Activated CD8-positive, alpha-beta memory T cell treated with anti-CD3 and anti-CD28 coated beads, Interleukin-2, amount 10 ng/mL, durations not matched to agents 7 days and 5 days (primary cell): Measurements from ENCODE around the gene ALLC. TPM values are rescaled to one million over a fixed set of nuclear protein-coding genes. Genes with fewer than 3 reads are reported as not detected.
A peak's percentile ranks its signal among the peaks of the same experiment; 100 is the strongest.

Experiments used
- ATAC-seq: fragments of 150-1000 bp; cut with Tn5 transposase; one replicate; pipeline ENCODE4 v1.10.0; 2021; ENCODE audit warnings: moderate library complexity
- CTCF ChIA-PET: fragments of 350-600 bp; sonication (Branson Sonifier 250); formaldehyde crosslinking; loops from one replicate; lab custom pipeline; 2021; ENCODE audit warnings: antibody characterized with exemption; lab: Charles Lee
- DNase-seq: peaks from one replicate; pipeline ENCODE4 v3.0.0-alpha.2; 2020
- H3K27ac Mint-ChIP-seq: one replicate; pipeline ENCODE4 v1.8.0; 2021; ENCODE audit warnings: mild to moderate bottlenecking, mixed read lengths
- H3K27me3 Mint-ChIP-seq: one replicate; pipeline ENCODE4 v1.8.0; 2021; ENCODE audit warnings: mixed read lengths
- H3K36me3 Mint-ChIP-seq: one replicate; pipeline ENCODE4 v1.8.0; 2021; ENCODE audit warnings: mild to moderate bottlenecking, mixed read lengths
- H3K4me1 Mint-ChIP-seq: one replicate; pipeline ENCODE4 v1.8.0; 2021; ENCODE audit warnings: mixed read lengths
- H3K4me3 Mint-ChIP-seq: one replicate; pipeline ENCODE4 v1.8.0; 2021; ENCODE audit warnings: mild to moderate bottlenecking, moderate library complexity, mixed read lengths
- H3K9me3 Mint-ChIP-seq: one replicate; pipeline ENCODE4 v1.8.0; 2022; ENCODE audit warnings: low read depth, mixed read lengths
- total RNA-seq, 2 experiments: library from RNA; stranded (reverse); gene quantifications; one replicate each; pipeline ENCODE4 v1.2.3, GENCODE V29; 2021

ALLC gene
- total RNA-seq, 2 experiments from 2014 or later: not detected

DNA sequence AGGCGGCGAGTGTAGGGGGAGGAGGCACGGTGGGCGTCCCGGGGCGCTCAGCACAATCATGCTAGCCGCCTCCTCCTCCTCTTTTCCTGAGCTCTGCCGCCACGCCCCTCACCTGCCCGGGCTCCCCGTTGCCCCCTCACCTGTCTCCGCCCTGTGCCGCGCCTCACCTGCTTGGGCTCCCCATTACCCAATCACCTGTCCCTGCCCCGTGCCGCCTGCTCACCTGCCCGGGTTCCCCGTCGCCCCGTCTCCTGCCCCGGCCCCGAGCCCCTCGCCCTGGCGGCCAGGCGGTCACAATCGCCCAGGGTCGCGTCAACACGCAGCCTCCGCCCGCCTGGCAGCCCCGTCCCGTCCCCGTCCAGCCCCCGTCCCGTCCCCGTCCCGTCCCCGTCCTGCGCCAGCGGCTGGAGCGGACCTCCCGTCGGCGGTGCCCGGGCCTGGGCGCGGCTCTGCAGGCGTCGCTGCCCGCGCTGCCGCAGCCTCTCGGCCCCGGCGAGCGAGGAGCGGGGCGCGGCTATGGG is 45.3 kb downstream of the ALLC start, which contains the start of gene DCDC2C:
DCDC2C (plus strand) TSS at position 340 of the 521 bp plus-strand sequence; CDS start at position 517, 177 bp downstream.
- Mint-ChIP-seq H3K9me3 (no peaks in the 10 kb centered on the region), H3K36me3 (no peaks in the 10 kb centered on the region), H3K4me1 (no peaks in the 10 kb centered on the region), H3K27ac (no peak within 1 kb of the TSS), H3K4me3 (no peak within 1 kb of the TSS), H3K27me3 (peaks cover 37% of the 10 kb centered on the region)
- ATAC-seq (no peak), DNase-seq (no peak)
- CTCF ChIA-PET: no interaction called here

DNA sequence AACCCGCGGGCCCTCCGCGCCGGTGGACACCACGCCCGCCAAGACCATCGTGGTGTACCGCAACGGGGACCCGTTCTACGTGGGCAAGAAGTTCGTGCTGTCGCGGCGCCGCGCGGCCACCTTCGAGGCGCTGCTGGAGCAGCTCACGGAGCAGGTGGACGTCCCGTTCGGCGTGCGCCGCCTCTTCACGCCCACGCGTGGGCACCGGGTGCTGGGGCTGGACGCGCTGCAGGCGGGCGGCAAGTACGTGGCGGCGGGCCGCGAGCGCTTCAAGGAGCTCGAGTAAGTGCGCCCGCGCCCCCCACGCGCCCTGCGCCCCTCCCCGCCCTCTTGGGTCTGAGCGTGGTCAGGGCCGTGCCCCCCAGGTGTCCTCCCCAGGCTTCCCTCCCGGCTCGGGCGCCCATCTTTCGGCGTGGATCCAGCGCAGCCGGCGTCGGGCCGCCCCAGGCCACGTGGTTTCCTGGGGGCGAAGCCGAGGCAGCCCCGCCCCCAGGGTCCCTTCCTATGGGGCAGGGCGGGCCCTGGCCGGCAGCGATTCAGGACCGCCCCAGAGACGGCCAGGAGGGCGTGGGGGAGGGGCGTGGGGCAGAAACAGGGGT is 45.9 kb downstream of the ALLC start:
- Mint-ChIP-seq H3K9me3 (no peaks in the 10 kb centered on the region), H3K27ac (no peak overlapping the region), H3K36me3 (no peaks in the 10 kb centered on the region), H3K4me3 (no peak overlapping the region), H3K27me3 (peaks cover 37% of the 10 kb centered on the region), H3K4me1 (no peaks in the 10 kb centered on the region)
- ATAC-seq (no peak), DNase-seq (no peak)
- CTCF ChIA-PET: no interaction called here

DNA sequence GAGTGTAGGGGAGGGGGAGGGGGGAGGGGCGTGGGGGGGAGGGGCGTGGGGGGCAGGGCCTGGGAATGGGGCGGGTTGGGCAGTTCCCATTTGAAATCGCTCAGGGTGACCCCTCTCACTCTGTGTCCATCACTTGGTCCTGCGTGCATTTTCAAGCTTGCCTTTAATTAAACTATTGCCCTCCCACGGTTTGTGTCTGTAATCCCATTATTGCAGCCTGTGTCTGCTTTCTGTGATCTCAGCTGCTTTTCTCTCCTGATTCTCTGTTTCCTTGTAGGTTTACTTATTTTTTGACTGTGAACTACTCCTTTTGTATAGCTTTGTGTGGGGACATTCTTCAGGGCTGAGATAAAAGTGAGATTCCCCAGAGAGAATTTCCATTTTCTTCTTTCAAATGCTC is 46.7 kb downstream of the ALLC start:
- H3K36me3 Mint-ChIP-seq: no peaks in the 10 kb centered on the region
- no peak overlapping the region for H3K4me3 Mint-ChIP-seq
- peak overlapping the region; percentile 47 for H3K27ac Mint-ChIP-seq
- DNase-seq (no peak), ATAC-seq (no peak)
- no peaks in the 10 kb centered on the region for H3K9me3 Mint-ChIP-seq
- CTCF ChIA-PET: no interaction called here
- peaks cover 35% of the 10 kb centered on the region for H3K27me3 Mint-ChIP-seq
- no peaks in the 10 kb centered on the region for H3K4me1 Mint-ChIP-seq

DNA sequence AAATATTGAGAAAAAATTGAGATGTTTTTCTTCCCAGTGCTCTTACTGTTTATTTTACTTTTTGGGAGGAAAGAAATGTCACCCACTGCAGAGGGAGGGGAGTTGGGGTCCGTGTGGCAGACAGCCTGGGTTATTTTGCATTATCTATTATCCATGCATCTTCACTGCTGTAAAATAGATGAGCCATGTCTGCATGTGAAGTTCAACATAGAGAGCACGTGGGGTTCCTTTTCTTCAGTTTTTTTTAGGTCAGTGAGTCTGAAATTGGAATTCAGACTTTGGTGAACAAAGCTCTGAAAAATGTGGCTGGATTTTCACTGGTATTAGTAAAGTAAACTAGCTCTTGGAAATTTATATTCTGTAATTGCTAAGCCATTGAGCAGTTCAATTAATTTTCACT is 47.8 kb downstream of the ALLC start:
- no peaks in the 10 kb centered on the region for H3K9me3 Mint-ChIP-seq
- CTCF ChIA-PET: no interaction called here
- H3K36me3 Mint-ChIP-seq: no peaks in the 10 kb centered on the region
- H3K4me3 Mint-ChIP-seq: no peak overlapping the region
- peaks cover 35% of the 10 kb centered on the region for H3K27me3 Mint-ChIP-seq
- no peaks in the 10 kb centered on the region for H3K4me1 Mint-ChIP-seq
- H3K27ac Mint-ChIP-seq: no peak overlapping the region
- ATAC-seq (no peak), DNase-seq (no peak)

DNA sequence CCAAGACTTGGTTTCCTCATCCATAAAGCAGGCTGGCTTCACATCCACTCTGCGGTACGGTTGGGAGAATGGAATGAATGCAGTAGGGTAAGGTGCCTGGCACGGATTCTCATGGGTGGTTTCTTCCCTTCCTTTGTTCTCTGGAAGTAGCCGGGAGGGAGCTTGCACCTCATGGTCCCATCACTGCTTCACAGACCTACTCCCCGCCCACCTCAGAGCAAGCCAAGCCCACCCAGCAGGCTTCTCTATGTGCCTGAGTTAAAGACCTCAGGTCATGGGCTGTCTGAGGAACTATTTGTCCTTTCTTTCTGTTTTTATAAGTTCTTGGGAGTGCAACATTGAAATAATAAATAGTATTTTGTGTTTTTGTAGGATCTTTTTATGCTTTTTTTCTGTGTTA is 48.9 kb downstream of the ALLC start:
- CTCF ChIA-PET: no interaction called here
- no peaks in the 10 kb centered on the region for H3K36me3 Mint-ChIP-seq
- DNase-seq (no peak), ATAC-seq (no peak)
- H3K27ac Mint-ChIP-seq: no peak overlapping the region
- H3K9me3 Mint-ChIP-seq: no peaks in the 10 kb centered on the region
- no peaks in the 10 kb centered on the region for H3K4me1 Mint-ChIP-seq
- no peak overlapping the region for H3K4me3 Mint-ChIP-seq
- H3K27me3 Mint-ChIP-seq: peaks cover 27% of the 10 kb centered on the region

DNA sequence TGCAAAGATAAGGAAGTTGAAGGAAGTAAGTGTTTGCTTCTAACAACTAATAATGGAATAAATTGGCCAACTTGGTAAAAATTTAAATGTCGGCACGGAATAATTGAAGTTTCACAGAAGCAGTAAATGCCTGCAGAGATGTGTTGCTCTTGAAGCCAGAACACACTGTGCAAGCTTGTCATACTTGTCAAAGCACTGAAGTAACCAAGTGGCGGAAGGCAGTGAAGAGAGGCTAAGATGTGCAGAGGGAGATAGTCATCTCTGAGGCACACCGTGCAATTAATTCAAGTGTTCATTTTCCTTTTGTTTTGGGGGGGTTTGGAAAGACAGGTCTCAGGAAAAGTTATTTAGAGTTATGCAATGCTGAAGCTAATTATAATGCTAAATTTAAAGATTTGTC is 50.6 kb downstream of the ALLC start:
- Mint-ChIP-seq H3K27ac (no peak overlapping the region), H3K36me3 (no peaks in the 10 kb centered on the region), H3K4me1 (no peaks in the 10 kb centered on the region), H3K27me3 (peaks cover 16% of the 10 kb centered on the region), H3K4me3 (no peak overlapping the region), H3K9me3 (no peaks in the 10 kb centered on the region)
- DNase-seq (no peak), ATAC-seq (no peak)
- CTCF ChIA-PET: no interaction called here

DNA sequence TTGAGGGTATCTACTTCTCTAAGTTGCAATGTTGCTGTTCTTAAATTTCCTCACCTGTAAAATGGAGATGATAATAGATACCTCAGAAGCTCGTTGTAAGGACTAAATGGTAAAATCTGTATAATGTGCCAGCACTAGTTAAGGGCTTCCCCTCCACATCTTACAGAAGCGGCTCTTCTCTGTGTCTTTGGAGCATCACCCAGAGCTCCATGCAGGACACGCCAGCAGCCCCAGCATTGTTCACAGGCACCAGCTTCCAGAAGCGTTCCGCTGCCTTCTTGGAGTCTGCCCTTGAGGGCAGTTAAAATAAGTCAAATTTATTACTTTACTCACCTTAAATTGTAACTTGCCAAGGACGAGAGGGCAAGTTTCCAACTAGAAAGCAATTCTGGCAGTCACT is 51.2 kb downstream of the ALLC start:
- ATAC-seq (no peak), DNase-seq (no peak)

DNA sequence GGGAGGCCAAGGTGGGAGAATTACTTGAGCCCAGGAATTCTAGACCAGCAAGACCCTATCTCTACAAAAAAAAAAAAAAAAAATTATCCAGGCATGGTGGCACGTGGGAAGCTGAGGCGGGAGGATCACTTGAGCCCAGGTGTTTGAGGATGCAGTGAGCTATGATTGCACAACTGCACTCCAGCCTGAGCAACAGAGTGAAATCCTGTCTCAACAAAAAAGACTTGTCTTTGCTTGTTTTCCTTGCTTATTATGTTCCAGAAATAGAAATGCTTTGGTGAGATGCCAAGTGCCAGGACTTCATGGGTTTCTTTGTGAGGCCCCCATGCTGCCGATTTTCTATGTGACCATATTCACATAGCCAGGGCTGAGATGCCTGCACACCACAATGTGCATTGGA is 54.4 kb downstream of the ALLC start:
- H3K4me3 Mint-ChIP-seq: no peak overlapping the region
- H3K27me3 Mint-ChIP-seq: peaks cover 2% of the 10 kb centered on the region
- ATAC-seq (no peak), DNase-seq (no peak)
- H3K36me3 Mint-ChIP-seq: no peaks in the 10 kb centered on the region
- CTCF ChIA-PET: interaction anchor here (1.5 kb wide), 1 partner anchor 16 kb away, joined by 3 read pairs; no protein-coding TSS in a partner anchor
- H3K27ac Mint-ChIP-seq: no peak overlapping the region
- no peaks in the 10 kb centered on the region for H3K9me3 Mint-ChIP-seq
- H3K4me1 Mint-ChIP-seq: no peaks in the 10 kb centered on the region

More for the DNA sequence above, 51.2 kb downstream of the ALLC start:
- no peaks in the 10 kb centered on the region for H3K9me3 Mint-ChIP-seq
- H3K36me3 Mint-ChIP-seq: no peaks in the 10 kb centered on the region
- H3K27ac Mint-ChIP-seq: no peak overlapping the region
- no peak overlapping the region for H3K4me3 Mint-ChIP-seq
- CTCF ChIA-PET: no interaction called here
- no peaks in the 10 kb centered on the region for H3K4me1 Mint-ChIP-seq
- peaks cover 16% of the 10 kb centered on the region for H3K27me3 Mint-ChIP-seq

DNA sequence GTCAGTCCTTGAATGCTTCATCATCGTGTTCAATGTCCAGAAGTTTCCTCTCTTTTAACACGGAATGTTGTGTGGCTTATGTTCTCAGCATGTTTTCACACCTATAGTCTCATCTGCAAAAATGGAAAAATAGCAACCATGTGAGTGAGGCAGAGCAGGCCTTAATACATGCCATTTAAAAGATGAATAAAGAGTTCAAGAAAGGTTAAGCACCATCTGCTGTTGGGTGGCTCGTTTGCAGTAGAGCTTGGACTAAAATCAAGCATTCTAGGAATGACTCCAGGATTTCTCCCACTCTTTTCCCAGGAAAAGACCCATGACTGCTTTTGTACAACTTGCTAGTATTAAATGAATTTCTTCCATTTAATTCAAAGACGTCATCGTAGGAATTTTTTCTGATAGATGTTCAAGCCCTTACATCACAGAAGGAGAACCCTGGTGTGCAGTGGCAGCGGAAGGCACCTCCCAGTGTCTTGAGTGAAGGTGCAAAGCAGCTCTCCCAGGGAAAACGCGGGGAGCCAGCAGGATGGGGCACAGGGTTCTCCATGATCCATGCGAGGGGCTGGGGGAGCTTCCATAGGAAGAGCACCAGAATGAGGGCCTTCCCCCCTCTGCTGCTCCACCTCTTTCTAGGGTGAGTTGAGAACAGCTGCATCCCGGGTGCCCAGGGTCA is 55.0 kb downstream of the ALLC start:
- ATAC-seq: no peak
- CTCF ChIA-PET: interaction anchor here (0.7 to 1.1 kb wide), 2 partner anchors 14 to 15 kb away, joined by 3 read pairs; no protein-coding TSS in a partner anchor
- H3K27ac Mint-ChIP-seq: no peak overlapping the region
- H3K36me3 Mint-ChIP-seq: no peaks in the 10 kb centered on the region
- H3K4me3 Mint-ChIP-seq: no peak overlapping the region
- no peaks in the 10 kb centered on the region for H3K4me1 Mint-ChIP-seq
- H3K9me3 Mint-ChIP-seq: no peaks in the 10 kb centered on the region
- DNase-seq: no peak
- peaks cover 2% of the 10 kb centered on the region for H3K27me3 Mint-ChIP-seq

DNA sequence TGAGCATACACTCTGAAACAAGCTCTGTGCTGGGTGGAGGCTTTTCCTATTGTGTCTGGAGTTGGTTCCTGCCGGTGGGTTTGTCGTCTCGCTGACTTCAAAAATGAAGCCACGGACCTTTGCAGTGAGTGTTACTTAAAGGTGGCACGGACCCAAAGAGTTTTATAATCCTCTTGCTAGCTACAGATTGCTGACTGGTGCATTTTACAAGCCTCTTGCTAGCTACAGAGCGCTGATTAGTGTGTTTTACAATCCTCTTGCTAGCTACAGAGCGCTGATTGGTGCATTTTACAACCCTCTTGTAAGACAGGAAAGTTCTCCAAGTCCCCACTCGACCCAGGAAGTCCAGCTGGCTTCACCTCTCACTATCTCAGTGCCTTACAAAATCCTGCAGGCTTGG is 60.7 kb downstream of the ALLC start:
- H3K4me3 Mint-ChIP-seq: no peak overlapping the region
- ATAC-seq: no peak
- no peaks in the 10 kb centered on the region for H3K36me3 Mint-ChIP-seq
- no peaks in the 10 kb centered on the region for H3K27me3 Mint-ChIP-seq
- CTCF ChIA-PET: no interaction called here
- no peaks in the 10 kb centered on the region for H3K4me1 Mint-ChIP-seq
- H3K9me3 Mint-ChIP-seq: no peaks in the 10 kb centered on the region
- no peak overlapping the region for H3K27ac Mint-ChIP-seq
- DNase-seq: no peak

DNA sequence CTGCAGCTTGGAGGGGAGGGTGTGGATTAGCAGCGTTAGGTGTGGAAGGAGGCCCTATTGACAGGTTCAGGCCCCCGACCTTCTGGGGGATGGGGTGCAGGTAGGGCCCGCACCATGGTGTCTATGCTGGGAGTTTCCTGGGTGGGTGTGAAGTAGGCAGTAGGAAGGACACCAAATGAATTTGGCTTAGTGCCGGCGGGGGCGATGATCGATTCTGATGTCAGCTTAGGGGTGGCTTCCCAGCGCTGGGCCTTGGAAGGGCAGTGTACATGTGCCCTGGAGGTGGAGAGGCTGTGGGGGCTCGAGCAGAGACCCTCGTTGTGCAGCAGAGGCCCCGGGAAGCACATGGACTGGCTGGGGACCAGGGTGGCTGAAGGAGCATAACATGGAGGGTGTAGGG is 67.0 kb downstream of the ALLC start:
- Mint-ChIP-seq H3K27ac (no peak overlapping the region), H3K27me3 (no peaks in the 10 kb centered on the region), H3K36me3 (no peaks in the 10 kb centered on the region), H3K9me3 (no peaks in the 10 kb centered on the region), H3K4me1 (no peaks in the 10 kb centered on the region), H3K4me3 (no peak overlapping the region)
- no peak for ATAC-seq
- CTCF ChIA-PET: no interaction called here
- peak; percentile 30 for DNase-seq

DNA sequence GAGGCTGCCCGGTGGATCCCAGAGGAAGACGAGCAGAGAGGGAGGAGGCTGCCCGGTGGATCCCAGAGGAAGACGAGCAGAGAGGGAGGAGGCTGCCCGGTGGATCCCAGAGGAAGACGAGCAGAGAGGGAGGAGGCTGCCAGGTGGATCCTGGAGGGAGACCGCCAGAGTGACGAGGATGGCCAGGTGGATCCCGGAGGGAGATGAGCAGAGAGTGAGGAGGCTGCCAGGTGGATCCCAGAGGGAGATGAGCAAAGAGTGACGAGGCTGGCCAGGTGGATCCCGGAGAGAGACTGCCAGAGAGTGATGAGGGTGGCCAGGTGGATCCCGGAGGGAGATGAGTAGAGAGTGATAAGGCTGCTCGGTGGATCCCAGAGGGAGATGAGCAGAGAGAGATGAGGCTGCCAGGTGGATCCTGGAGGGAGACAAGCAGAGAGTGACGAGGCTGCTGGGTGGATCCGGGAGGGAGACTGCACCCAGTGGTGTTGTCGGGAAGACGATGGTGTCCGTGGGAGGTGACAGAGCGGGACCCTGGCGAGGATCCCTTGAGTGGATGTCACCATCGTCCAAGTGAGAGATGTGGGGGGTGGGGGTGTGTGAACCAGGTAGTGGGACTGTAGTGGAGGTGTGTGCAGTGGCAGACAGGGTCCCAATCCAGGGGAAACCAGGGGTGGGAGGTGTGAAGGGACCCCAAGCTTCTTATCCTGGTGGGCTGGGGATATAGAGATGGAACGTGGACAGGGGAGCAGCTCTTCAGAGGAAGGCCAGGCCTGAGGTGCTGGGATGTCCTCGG is 67.7 kb downstream of the ALLC start:
- no peaks in the 10 kb centered on the region for H3K27me3 Mint-ChIP-seq
- DNase-seq: peak; percentile 31
- no peaks in the 10 kb centered on the region for H3K36me3 Mint-ChIP-seq

DNA sequence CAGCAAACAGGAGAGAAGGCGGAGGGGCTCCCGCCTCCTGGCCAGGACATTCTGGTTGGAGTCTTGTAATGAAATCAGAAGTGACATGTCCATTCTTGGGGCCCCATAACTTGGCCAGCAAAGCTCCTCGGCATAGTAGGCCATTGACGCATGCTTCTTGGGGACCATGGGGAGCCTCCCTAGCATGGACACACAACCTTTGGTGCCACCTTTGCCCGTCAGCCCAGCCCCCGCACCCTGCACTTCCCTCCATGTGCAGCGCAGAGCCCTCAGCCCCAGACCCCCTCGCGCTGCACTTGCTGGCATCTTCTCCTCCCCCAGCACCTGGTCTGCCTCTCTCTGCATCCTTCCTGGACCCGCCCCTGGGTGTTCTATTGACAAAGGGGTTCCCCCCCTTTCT is 68.5 kb downstream of the ALLC start:
- H3K9me3 Mint-ChIP-seq: no peaks in the 10 kb centered on the region
- CTCF ChIA-PET: no interaction called here
- H3K4me3 Mint-ChIP-seq: no peak overlapping the region
- no peaks in the 10 kb centered on the region for H3K27me3 Mint-ChIP-seq
- no peak overlapping the region for H3K27ac Mint-ChIP-seq
- DNase-seq (peak; percentile 25), ATAC-seq (no peak)
- H3K36me3 Mint-ChIP-seq: no peaks in the 10 kb centered on the region
- H3K4me1 Mint-ChIP-seq: no peaks in the 10 kb centered on the region

More for the DNA sequence above, 67.7 kb downstream of the ALLC start:
- ATAC-seq: no peak
- Mint-ChIP-seq H3K27ac (no peak overlapping the region), H3K9me3 (no peaks in the 10 kb centered on the region), H3K4me1 (no peaks in the 10 kb centered on the region), H3K4me3 (no peak overlapping the region)
- CTCF ChIA-PET: no interaction called here
